HG02571 (cell line): Measurements from ENCODE around the gene HSPB1.
"Not testable (repeated sequence)": the region's sequence is repeated elsewhere in the genome, so short reads cannot be mapped to it uniquely, and the experiment has no call there.

Source experiments
- ATAC-seq: cut with Tn5 transposase; IDR thresholded peaks from one replicate; pipeline ENCODE4 v1.9.1; 2021; ENCODE audit warnings: mild to moderate bottlenecking, moderate library complexity; ENCODE audit not compliant: unreplicated experiment

The HSPB1 gene

GRCh38 chr7:76281006-76281705 is 21.3 kb upstream of the HSPB1 start:
- no peak for ATAC-seq

GRCh38 chr7:76281706-76282343 is 20.6 kb upstream of the HSPB1 start:
- ATAC-seq = no peak

- no peak for ATAC-seq
Measured at GRCh38 chr7:76282344-76283253, 19.9 kb upstream of the HSPB1 start.

- no peak for ATAC-seq
Measured at GRCh38 chr7:76283254-76284159, 19.0 kb upstream of the HSPB1 start.

GRCh38 chr7:76285604-76286374 is 16.7 kb upstream of the HSPB1 start:
- ATAC-seq = no peak

GRCh38 chr7:76286842-76287403 is 15.6 kb upstream of the HSPB1 start:
- ATAC-seq = no peak

- not testable (repeated sequence) for ATAC-seq
Measured at GRCh38 chr7:76290847-76291350, 11.6 kb upstream of the HSPB1 start.

GRCh38 chr7:76291351-76292212 is 10.9 kb upstream of the HSPB1 start:
- peak; percentile 85 for ATAC-seq

GRCh38 chr7:76292213-76292573 is 10.3 kb upstream of the HSPB1 start:
- ATAC-seq = no peak

- ATAC-seq = not testable (repeated sequence)
Measured at GRCh38 chr7:76292911-76293310, 9.6 kb upstream of the HSPB1 start.

- no peak for ATAC-seq
Measured at GRCh38 chr7:76293407-76293901, 9.0 kb upstream of the HSPB1 start.

- no peak for ATAC-seq
Measured at GRCh38 chr7:76294344-76295024, 8.0 kb upstream of the HSPB1 start.

GRCh38 chr7:76296743-76297740 is 5.4 kb upstream of the HSPB1 start:
- no peak for ATAC-seq

- ATAC-seq = no peak
Measured at GRCh38 chr7:76300166-76300731, 2.2 kb upstream of the HSPB1 start.

GRCh38 chr7:76301000-76301399 is 1.5 kb upstream of the HSPB1 start:
- ATAC-seq = no peak
